Lower leg skin (tissue), 3 donors: Measurements from ENCODE around the gene GPRC5D.

Experiments used
- CTCF ChIP-seq, 3 donors: fragments of 450-650 bp; IDR thresholded peaks; one replicate each; pipeline ENCODE4 v1.5.1; 2016; ENCODE audit warnings: antibody characterized with exemption in 3 of 3, mild to moderate bottlenecking in 3 of 3, moderate library complexity in 2 of 3
- POLR2A ChIP-seq, 2 donors: fragments of 450-650 bp; IDR thresholded peaks; one replicate each; pipeline ENCODE4 v1.6.1; 2016 to 2017; ENCODE audit warnings: antibody characterized with exemption in 2 of 2, mild to moderate bottlenecking in 1 of 2, moderate library complexity in 1 of 2

- TF ChIP-seq CTCF (IDR thresholded peaks at IDR 0.05) = no peak
- TF ChIP-seq POLR2A (IDR thresholded peaks at IDR 0.05) = no peak
These were observed 54.7 kb downstream of the GPRC5D start for GRCh38 chr12:12897302-12897701.
